Hippocampal formation (tissue), 2 donors: ENCODE data around the gene DLL3.

Experiments used
- DNase-seq, 2 donors: peaks; one replicate each; lab custom pipeline; 2025; lab: John Stamatoyannopoulos, UW

DLL3 gene

DNA sequence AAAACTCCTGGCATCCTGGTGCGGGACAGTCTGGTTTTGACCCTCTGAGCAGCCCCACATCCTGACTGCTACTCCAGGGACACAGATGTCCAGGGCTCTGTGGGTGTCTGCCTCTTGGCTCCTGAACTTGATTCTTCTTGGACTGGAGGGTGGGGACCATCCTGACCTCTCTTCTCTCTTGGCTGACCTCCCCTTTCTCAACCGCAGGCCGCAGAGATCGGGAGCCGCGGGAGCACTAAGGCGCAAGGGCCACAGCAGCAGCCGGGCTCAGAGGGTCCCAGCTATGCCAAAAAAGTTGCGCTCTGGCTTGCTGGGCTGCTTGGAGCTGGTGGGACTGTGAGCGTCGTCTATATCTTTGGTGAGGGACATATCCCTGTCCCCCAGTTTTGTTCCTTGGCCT lies 17.1 kb upstream of the DLL3 start:
- no peak for DNase-seq

DNA sequence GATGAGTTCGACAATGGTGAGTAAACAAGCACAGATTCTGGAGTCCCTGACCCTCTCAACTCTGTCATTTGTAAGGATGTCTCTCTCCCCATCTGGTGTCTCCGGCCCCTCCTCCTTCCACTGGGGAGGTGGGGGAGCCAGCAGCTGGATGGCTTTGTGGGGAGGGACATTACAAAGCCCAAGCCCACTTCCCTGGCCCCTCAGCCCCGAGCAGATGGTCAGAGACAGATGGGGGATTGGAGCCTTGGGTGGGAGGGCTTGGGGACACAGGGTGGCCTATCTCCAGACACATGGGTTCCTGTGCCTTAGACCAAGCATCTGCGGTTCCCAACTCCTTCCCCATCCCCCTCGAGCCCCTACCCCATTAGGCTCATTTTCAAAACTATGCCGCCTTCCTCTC lies 15.6 kb upstream of the DLL3 start:
- DNase-seq = no peak

DNA sequence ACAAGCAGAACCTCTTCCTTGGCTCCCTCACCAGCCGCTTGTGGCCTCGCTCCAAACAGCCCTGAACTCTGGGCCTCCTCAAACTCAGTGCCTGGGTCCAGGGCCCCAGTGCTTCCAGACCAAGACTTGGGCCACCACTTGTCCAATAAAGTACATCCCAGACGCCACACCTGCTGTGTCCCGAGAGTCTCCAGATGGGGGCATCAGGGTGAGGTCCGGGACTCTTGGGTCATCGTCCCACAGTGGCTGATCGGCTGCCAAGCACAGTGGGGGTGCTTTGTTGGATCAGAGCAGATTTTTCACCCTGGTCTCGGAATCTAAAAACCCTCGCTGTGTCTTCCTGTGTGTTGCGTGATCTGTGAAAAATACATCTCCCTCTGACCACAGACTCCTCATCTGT lies 9.0 kb upstream of the DLL3 start:
- DNase-seq = no peak

DNA sequence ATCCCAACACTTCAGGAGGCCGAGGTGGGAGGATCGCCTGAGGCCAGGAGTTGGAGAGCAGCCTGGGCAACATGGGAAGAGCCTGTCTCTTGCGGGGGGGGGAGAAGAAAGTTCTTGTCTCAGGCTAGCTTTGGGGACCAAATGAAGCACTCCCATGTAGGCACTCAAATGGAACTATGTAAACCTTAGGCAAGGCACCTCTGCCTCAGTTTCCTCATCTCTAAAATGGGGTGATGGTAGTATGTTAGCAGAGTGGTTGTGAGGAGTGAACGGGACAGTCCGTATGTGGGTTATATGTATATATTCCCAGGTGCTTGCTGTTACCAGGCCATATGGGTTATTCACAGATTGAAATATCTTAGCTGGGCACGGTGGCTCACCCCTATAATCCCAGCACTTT lies 6.5 kb upstream of the DLL3 start:
- DNase-seq = no peak

DNA sequence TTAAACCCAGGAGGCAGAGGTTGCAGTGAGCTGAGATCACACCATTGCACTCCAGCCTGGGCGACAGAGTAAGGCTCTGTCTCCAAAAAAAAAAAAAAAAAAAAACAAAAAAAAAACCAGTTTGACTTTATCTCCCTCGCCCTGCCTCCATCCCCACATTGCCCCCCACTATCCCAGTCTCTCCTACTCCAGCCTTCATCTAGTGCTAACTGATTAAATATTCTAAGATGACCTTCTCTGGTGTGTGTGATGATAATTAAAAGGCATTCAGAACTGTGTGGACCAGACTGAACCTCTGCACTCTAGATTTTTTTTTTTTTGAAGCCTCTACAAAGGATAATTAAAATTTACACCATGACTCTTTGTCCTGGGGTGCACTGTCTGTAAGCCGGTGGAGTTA lies 6.0 kb upstream of the DLL3 start:
- DNase-seq = no peak

DNA sequence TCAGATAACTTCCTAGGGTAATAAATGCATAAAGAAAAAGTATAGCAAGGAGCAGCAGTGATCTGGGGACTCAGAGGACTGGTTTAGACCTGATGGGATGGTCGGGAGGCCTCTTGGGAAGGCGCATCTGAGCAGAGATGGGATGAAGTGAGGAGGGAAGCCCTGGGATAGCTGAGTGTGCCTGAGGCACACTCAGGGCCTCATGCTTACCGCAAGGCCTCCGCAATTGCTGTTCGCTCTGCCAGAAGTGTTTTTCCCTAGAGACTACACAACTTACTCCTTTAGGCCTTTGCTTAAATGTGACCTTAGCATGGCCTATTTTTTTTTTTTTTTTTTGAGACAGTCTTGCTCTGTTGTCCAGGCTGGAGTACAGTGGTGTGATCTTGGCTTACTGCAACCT lies 4.1 kb upstream of the DLL3 start:
- DNase-seq = no peak

DNA sequence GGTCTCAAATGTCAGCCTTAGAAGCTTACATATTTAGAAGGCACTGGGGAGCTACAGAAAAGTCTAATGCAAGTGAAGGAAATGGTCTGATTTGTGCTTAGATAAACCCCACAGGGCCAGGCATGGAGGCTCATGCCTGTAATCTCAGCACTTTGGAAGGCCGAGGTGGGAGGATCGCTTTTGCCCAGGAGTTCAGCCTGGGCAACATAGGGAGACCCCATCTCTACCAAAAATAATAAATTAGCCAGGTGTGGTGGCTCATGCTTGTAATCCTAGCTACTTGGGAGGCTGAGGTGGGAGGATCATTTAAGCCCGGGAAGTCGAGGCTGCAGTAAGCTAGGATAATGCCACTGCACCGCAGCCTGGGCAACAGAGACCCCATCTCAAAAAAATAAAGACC lies 2.7 kb upstream of the DLL3 start:
- DNase-seq = no peak

DNA sequence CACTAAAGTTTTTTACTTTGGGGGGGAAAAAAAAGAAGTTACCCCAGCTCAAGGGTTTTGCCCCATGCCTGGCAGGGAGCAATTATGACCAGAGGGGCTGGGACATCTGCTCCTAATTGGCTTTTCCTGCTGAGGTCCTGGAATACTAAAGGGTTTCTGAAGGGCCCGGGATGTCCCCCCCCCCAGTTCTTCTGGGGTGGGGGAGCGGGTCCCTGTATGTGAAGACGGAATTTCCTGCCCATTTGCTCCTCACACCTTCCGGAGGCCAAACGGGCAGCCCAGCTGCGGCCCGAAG lies 1.1 kb upstream of the DLL3 start:
- DNase-seq = no peak

DNA sequence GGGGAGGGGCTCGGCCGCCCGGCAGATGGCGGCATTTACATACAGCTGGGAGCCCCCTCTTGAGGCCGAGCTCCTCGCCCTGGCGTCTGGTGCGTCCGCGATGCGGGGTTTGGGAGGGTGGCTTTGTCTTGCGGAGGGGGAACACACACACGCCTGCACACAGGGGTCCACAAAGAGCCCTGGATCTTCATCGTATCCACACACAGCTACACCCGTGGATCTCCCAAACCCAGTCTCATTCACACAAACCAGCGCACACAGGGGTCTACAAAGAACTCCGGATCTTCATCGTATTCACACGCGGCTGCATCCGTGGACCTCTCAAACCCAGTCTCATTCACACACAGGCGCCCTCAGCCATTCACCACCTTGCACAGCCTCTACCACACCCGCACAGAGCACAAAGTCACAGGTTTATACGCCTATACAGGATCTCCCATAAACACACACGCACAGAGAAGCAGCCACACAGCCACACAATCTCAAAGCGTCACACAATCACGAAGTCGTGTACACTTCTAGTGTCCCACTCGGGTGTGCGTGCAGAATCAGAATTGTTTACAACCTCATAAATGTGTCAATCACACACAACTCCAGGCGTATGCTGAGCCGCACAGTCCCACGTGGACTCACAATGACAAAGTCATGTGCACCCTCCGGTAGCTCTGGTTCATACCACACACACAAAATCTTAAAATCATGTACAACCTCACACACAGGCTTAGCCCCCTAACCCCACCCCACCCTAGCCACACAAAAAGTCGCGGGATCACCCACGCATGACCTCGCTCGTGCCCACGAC lies 550 bp upstream of the DLL3 start:
- DNase-seq = peak; percentile 2 to 7

DNA sequence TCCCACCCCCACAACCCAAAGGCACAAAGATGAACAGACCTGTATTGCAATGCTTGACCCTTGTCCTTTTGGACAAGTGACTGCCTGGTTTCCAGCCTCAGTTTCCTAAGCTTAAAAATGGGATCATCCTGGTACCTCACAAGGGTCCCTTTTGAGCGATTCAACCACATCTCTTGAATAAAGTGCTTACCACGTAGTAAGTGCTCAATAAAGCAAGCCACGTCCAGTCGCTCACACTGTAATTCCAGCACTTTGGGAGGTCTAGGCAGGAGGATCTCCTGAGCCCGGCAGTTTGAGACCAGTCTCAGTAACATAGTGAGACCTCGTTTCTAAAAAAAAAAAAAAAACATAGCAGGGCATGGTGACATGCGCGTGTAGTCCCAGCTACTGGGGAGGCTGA lies 1.2 kb downstream of the DLL3 start:
- no peak for DNase-seq

DNA sequence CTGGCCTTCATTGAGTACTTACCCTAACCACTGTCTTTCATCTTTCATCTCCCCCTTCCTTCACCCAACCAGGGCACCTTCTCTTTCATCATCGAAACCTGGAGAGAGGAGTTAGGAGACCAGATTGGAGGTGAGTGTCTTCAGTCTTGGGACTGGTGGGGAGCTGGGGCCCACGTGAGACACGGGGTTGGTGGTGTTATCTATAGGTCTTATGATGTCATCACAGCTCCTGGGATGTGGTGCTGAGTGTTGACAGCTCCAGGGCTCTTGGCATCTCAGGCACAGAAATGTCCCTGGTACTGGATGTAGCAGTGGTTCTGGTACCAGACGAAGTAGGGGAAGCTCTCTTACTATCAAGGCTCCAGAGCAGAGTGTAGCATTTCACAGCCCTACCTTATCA lies 1.8 kb downstream of the DLL3 start:
- DNase-seq = no peak

DNA sequence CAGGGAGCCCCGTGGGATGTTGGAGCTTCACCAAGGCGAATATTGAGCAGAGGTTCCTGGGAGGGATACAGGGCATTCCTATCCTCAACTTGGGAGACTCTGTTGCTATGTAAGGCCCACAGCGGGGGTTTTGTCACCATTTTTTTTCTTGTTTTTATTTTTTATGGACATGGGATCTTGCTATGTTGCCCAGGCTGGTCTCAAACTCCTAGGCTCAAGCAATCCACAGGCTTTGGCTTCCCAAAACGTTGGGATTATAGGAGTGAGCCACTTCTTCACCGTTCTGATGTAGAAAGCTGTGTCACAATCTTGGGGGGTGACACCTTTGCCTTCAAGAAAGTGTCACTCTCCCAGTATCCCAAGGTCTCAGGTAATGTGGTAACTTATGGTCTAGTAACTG lies 2.6 kb downstream of the DLL3 start:
- DNase-seq = no peak

DNA sequence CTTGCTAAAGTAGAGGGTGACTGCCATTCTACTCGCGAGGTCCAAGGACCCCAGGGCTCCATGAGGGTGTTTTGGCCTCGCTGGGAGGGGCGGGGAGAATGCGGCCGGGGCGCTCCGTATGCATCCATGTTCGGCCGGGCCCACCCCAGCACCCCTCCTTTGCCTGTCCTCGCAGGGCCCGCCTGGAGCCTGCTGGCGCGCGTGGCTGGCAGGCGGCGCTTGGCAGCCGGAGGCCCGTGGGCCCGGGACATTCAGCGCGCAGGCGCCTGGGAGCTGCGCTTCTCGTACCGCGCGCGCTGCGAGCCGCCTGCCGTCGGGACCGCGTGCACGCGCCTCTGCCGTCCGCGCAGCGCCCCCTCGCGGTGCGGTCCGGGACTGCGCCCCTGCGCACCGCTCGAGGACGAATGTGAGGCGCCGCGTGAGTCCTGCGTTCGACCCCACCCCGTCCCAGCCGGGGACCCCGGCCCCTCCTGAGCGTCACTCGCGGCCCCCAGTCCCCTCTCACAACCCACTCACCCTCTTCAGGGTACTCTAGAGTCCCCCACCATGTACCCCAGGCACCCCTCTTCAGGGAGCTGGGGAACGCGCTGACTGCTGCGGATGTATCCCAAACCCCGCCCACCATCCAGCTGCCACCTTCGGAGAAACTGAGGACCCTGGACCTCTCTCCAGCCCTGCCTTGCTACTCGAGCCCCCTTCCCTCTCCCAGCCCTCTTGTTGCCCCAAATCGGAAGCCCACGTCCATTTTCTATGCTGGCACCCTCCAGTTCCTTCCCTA lies 4.1 kb downstream of the DLL3 start:
- DNase-seq = no peak

DNA sequence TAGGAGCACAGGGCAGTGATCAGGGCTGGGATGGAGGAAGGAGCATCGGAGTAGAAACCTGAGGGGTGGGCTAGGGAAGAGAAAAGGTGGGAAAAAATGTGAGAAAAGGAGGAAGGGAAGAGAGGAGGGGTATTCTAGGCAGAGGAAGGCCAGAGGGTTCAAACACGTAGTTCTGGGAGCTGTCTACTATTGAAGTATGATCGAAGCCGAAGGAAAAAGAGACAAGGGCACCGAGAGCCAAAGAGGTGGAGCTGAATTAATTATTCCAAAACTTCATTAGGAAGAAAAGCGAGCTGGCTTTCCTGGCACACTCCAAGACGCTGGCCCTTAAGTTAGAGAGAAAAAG lies 7.8 kb downstream of the DLL3 start:
- no peak for DNase-seq

DNA sequence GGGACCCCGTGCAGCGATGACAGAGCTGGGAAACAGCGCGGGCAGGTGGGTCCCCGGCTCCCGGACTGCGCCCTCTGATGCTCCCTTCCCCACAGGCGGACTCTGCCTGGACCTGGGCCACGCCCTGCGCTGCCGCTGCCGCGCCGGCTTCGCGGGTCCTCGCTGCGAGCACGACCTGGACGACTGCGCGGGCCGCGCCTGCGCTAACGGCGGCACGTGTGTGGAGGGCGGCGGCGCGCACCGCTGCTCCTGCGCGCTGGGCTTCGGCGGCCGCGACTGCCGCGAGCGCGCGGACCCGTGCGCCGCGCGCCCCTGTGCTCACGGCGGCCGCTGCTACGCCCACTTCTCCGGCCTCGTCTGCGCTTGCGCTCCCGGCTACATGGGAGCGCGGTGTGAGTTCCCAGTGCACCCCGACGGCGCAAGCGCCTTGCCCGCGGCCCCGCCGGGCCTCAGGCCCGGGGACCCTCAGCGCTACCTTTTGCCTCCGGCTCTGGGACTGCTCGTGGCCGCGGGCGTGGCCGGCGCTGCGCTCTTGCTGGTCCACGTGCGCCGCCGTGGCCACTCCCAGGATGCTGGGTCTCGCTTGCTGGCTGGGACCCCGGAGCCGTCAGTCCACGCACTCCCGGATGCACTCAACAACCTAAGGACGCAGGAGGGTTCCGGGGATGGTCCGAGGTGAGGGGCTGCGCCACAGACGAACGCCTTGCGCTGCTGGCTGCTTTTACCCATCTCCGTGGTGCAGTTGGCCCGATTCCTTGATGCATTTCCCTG lies 8.4 kb downstream of the DLL3 start:
- peak in 1 of 2 donors; percentile 1 for DNase-seq

DNA sequence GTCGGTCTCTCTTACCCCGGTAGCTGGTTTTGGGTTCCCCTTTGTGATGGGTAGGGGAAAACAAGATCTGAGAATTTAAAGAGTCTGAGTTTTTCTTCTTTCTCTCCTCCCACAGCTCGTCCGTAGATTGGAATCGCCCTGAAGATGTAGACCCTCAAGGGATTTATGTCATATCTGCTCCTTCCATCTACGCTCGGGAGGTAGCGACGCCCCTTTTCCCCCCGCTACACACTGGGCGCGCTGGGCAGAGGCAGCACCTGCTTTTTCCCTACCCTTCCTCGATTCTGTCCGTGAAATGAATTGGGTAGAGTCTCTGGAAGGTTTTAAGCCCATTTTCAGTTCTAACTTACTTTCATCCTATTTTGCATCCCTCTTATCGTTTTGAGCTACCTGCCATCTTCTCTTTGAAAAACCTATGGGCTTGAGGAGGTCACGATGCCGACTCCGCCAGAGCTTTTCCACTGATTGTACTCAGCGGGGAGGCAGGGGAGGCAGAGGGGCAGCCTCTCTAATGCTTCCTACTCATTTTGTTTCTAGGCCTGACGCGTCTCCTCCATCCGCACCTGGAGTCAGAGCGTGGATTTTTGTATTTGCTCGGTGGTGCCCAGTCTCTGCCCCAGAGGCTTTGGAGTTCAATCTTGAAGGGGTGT lies 9.1 kb downstream of the DLL3 start:
- no peak for DNase-seq

DNA sequence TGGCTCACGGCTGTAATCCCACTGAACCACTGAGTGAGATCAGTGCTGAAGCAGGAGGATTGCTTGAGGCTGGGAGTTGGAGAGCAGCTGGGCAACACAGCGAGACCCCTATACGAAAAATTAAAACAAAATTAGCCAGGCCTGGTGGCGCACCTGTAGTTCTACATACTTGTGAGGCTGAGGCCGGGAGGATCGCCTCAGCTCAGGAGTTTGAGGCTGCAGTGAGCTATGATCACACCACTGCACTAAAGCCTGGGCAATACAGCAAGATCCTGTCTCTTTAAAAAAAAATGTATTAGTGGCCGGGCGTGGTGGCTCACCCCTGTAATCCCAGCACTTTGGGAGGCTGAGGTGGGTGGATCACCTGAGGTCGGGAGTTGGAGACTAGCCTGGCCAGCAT lies 9.9 kb downstream of the DLL3 start:
- DNase-seq = no peak

DNA sequence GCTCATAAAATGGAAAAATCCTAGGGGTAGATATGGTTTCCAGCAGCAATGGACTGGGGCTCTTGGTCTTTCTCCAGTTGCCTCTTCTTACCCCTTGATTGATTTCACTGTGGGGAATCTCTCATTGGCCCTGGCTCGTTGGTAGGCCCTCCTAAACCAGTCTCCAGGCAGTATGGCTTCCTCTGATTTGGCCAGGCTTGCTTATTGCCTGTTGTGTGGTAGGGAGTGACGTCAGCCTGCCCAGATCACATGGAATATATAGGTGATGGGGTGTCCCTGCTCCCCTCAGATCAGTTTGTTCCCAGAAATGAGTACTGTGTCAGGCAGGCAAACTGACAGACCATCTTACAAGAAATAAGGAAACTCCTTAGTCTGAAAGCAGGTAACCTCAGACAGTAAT lies 10.5 kb downstream of the DLL3 start:
- no peak for DNase-seq

DNA sequence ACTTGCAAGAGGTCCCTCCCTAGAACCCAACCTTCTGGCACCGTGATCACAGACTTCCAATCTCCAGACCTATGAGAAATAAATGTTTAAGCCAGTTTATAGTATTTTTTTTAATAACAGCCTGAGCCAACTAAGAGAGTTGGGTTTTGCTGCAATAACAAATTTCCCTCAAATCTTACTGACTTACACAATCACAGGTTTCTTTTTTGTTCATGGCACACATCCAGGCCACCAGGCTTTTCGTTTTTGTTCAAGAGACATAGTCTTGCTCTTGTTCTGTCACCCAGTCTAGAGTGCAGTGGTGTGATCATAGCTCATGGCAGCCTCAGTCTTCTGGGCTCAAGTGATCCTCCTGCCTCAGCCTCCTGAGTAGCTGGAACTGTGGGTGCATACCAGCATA lies 14.2 kb downstream of the DLL3 start:
- no peak for DNase-seq

DNA sequence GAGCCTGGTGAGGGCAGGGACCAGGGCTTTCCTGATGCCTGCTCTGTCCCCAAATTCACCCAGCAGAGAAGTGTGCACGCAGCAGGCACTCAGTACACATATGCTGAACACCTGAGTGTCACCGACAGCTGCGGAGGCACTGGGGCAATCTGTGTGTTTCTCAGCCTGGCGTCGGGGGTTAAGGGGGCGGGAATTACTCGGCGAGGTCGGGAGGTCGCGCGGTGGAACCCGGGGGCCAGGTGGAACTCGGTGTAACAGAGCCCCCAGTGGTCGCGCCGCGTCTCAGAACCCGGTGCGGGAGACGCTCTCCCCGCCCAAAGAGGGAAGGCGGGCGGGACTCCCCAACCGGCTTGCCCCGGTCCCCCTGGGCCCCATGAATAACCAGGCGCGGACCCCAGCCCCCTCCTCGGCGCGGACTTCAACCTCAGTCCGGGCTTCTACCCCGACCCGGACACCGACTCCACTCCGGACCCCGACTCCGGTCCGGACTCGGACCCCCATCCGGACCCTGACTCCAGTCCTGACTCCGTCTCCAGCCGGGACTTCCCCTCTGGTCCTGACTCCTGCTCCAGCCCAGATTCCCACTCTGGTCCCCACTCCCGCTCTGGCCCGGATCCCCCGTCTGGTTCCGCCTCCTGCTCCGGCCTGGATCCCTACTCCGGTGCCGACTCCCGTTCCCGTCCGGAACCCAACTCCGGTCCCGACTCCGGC lies 16.2 kb downstream of the DLL3 start, which contains the start of gene SELENOV:
TSS of gene SELENOV (plus strand) at position 300 of the 711 bp plus-strand sequence. CDS start at position 374, 74 bp downstream.
- DNase-seq = no peak

DNA sequence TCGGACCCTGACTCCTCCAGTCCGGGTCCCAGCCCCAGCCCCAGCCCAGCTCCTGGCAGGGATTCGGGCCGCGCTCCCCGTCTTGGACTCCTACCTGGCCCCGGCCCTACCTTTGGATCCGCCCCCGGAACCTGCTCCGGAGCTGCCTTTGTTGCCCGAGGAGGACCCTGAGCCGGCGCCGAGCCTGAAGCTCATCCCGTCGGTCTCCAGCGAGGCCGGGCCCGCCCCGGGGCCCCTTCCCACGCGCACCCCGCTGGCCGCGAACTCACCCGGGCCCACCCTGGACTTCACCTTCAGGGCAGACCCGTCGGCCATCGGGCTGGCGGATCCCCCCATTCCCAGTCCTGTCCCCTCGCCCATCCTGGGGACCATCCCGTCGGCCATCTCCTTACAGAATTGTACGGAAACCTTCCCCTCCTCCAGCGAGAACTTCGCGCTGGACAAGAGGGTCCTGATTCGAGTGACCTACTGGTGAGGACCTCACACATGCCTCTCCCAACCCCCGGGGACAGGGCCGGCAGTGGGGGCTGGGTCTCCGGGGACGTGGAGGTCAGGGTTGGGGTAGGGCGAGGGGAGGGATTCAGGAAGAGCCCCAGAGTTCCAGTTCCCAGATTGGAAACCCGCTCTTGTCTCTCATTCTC lies 16.9 kb downstream of the DLL3 start:
- no peak for DNase-seq
